Anterior cingulate cortex (tissue), 58 donors: ENCODE measurements around the gene CYP19A1.
A peak's percentile ranks its signal among the peaks of the same experiment; 100 is the strongest.
"Not testable (repeated sequence)": the region's sequence is repeated elsewhere in the genome, so short reads cannot be mapped to it uniquely, and the experiment has no call there.

ENCODE experiments used
- DNase-seq, 58 donors: peaks; one replicate each; lab custom pipeline; 2025; lab: John Stamatoyannopoulos, UW

CYP19A1 gene

GRCh38 chr15:51307325-51307724, 31.1 kb downstream of the CYP19A1 start:
- no peak for DNase-seq

- DNase-seq: peak in 1 of 58 donors; percentile 15
Observed at GRCh38 chr15:51303462-51303980, 34.9 kb downstream of the CYP19A1 start.

GRCh38 chr15:51302480-51302879, 35.9 kb downstream of the CYP19A1 start:
- no peak for DNase-seq

GRCh38 chr15:51299187-51300015, 39.0 kb downstream of the CYP19A1 start:
- DNase-seq: peak in 16 of 58 donors; percentile 12 to 70 (median 34)

GRCh38 chr15:51298620-51299019, 39.8 kb downstream of the CYP19A1 start:
- DNase-seq: peak in 2 of 58 donors; percentile 13 to 42

- no peak for DNase-seq
Observed at GRCh38 chr15:51290720-51291119, 47.7 kb downstream of the CYP19A1 start.

GRCh38 chr15:51289290-51289689, 49.1 kb downstream of the CYP19A1 start:
- DNase-seq: no peak

- no peak for DNase-seq
Observed at GRCh38 chr15:51288143-51289065, 50.0 kb downstream of the CYP19A1 start.

GRCh38 chr15:51286816-51287215, 51.6 kb downstream of the CYP19A1 start:
- peak in 1 of 58 donors; percentile 7 for DNase-seq

- DNase-seq: no peak
Observed at GRCh38 chr15:51285399-51285798, 53.0 kb downstream of the CYP19A1 start.

- no peak for DNase-seq
Observed at GRCh38 chr15:51284871-51285270, 53.5 kb downstream of the CYP19A1 start.

- DNase-seq: no peak
Observed at GRCh38 chr15:51283026-51283425, 55.4 kb downstream of the CYP19A1 start.

- not testable (repeated sequence) for DNase-seq
Observed at GRCh38 chr15:51282241-51282640, 56.2 kb downstream of the CYP19A1 start.

GRCh38 chr15:51281368-51281967, 56.9 kb downstream of the CYP19A1 start:
- peak in 51 of 58 donors; percentile 7 to 81 (median 53) for DNase-seq

- no peak for DNase-seq
Observed at GRCh38 chr15:51280838-51281237, 57.6 kb downstream of the CYP19A1 start.

- DNase-seq: no peak
Observed at GRCh38 chr15:51279391-51279790, 59.0 kb downstream of the CYP19A1 start.

- no peak for DNase-seq
Observed at GRCh38 chr15:51277101-51277500, 61.3 kb downstream of the CYP19A1 start.

GRCh38 chr15:51274956-51275355, 63.4 kb downstream of the CYP19A1 start:
- DNase-seq: no peak

- DNase-seq: peak in 33 of 58 donors; percentile 2 to 63 (median 28)
Observed at GRCh38 chr15:51270706-51271105, 67.7 kb downstream of the CYP19A1 start.

GRCh38 chr15:51269496-51269895, 68.9 kb downstream of the CYP19A1 start:
- DNase-seq: no peak

- peak in 23 of 58 donors; percentile 2 to 41 (median 16) for DNase-seq
Observed at GRCh38 chr15:51267703-51268083, 70.7 kb downstream of the CYP19A1 start.
